OCI-LY7 (cell line): ENCODE data around the gene TRA2B.
A peak's percentile ranks its signal among the peaks of the same experiment; 100 is the strongest.

Experiments
- EZH2phosphoT487 ChIP-seq: fragments of 200-600 bp; sonication (generic); IDR thresholded peaks from 2 replicates; pipeline ENCODE4 v1.6.1; 2018; ENCODE audit warnings: low read depth, borderline replicate concordance, mild to moderate bottlenecking, mixed run types, antibody characterized with exemption, low read length, moderate library complexity, mixed read lengths
- TF ChIP-seq, protein P1 (sequence below): fragments of 200-600 bp; sonication (generic); conservative IDR thresholded peaks from 2 replicates; pipeline ENCODE4 v1.5.1; 2014; ENCODE audit warnings: mild to moderate bottlenecking, antibody characterized with exemption, low read length, moderate library complexity, mixed read lengths

DNA sequence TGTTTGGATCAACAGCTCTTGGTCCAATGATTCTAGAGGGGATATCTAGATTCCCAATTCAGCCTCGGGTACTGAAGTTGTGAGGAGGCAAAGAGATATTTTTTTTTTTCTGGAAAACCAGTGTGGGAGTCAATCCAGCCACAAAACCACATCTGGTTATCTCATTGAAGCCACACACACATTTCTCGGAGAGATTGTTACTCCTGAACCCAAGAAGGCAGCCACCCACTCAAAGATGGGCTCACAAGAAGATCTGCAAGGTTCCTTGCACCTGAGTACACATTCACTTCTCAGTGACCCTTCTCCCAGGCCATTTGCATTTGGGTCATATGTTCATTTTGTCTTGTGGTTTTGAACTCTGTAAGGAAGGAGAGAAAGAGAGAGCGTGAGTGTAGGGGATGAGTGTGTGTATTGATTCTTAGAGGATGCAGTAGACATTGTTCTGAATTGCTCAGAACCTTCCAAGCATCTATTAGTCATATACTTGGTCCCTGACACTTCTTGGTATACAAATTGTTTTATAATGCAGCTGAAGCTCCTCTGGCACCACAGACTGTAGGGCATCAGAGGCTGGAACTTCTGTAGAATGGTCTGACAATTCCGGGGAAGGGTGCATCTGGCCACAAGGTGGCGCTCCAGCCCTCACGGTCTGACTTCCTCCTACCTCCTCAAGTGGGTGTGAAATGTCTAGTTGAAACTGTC lies 39.3 kb upstream of the TRA2B start:
- TF ChIP-seq, protein P1, sequence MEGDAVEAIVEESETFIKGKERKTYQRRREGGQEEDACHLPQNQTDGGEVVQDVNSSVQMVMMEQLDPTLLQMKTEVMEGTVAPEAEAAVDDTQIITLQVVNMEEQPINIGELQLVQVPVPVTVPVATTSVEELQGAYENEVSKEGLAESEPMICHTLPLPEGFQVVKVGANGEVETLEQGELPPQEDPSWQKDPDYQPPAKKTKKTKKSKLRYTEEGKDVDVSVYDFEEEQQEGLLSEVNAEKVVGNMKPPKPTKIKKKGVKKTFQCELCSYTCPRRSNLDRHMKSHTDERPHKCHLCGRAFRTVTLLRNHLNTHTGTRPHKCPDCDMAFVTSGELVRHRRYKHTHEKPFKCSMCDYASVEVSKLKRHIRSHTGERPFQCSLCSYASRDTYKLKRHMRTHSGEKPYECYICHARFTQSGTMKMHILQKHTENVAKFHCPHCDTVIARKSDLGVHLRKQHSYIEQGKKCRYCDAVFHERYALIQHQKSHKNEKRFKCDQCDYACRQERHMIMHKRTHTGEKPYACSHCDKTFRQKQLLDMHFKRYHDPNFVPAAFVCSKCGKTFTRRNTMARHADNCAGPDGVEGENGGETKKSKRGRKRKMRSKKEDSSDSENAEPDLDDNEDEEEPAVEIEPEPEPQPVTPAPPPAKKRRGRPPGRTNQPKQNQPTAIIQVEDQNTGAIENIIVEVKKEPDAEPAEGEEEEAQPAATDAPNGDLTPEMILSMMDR, result peak; percentile 99
- TF ChIP-seq EZH2phosphoT487, result no peak
